Heart left ventricle (tissue), 16 donors: ENCODE measurements around the gene PTPRN2. TPM values are rescaled to one million over a fixed set of nuclear protein-coding genes. Genes with fewer than 3 reads are reported as not detected.
A peak's percentile ranks its signal among the peaks of the same experiment; 100 is the strongest.

ENCODE experiments used
- ATAC-seq, 4 donors: fragments of 200-7000 bp; cut with Tn5 transposase; one replicate each; pipeline ENCODE4 v1.9.1; 2020 to 2022; ENCODE audit warnings: moderate library complexity in 4 of 4, mild to moderate bottlenecking in 3 of 4, moderate number of reproducible peaks in 1 of 4
- DNase-seq, 5 donors: peaks; one replicate each; pipeline ENCODE4 v3.0.0-alpha.2; 2020
- H3K27ac ChIP-seq, 12 donors: fragments of 200-600 bp; sonication (generic) in 4 of 12; one replicate each; pipeline versions ENCODE4 v1.5.0 to v1.8.0; 2016 to 2022; ENCODE audit warnings: mild to moderate bottlenecking in 2 of 12
- H3K27me3 ChIP-seq, 9 donors: fragments of 200-600 bp; sonication (generic) in 2 of 9; one replicate each; pipeline versions ENCODE4 v1.5.1 to v1.8.0; 2016 to 2022; ENCODE audit warnings: mild to moderate bottlenecking in 3 of 9
- H3K36me3 ChIP-seq, 9 donors: fragments of 200-600 bp; sonication (generic) in 2 of 9; one replicate each; pipeline versions ENCODE4 v1.5.0 to v1.8.0; 2018 to 2022; ENCODE audit warnings: mild to moderate bottlenecking in 2 of 9
- H3K4me1 ChIP-seq, 12 donors: fragments of 200-600 bp; sonication (generic) in 4 of 12; one replicate each; pipeline versions ENCODE4 v1.5.0 to v1.8.0; 2016 to 2022; ENCODE audit warnings: mild to moderate bottlenecking in 3 of 12
- H3K4me3 ChIP-seq, 12 donors: fragments of 200-600 bp; sonication (generic) in 4 of 12; one replicate each; pipeline versions ENCODE4 v1.5.0 to v1.8.0; 2017 to 2022; ENCODE audit warnings: mild to moderate bottlenecking in 9 of 12, moderate library complexity in 4 of 12
- H3K9me3 ChIP-seq, 12 donors: fragments of 200-600 bp; sonication (generic) in 4 of 12; one replicate each; pipeline versions ENCODE4 v1.5.0 to v1.8.0; 2016 to 2022; ENCODE audit warnings: mild to moderate bottlenecking in 1 of 12
- CTCF ChIP-seq, 12 donors: fragments of 200-600 bp; sonication (generic) in 4 of 12; IDR thresholded peaks; one replicate each; pipeline versions ENCODE4 v1.5.0 to v1.8.0; 2018 to 2022; ENCODE audit warnings: antibody characterized with exemption in 12 of 12, mild to moderate bottlenecking in 5 of 12
- POLR2A ChIP-seq, 2 donors: fragments of 450-650 bp; IDR thresholded peaks; one replicate each; pipeline ENCODE4 v1.6.1; 2017; ENCODE audit warnings: antibody characterized with exemption in 2 of 2, mild to moderate bottlenecking in 2 of 2, moderate library complexity in 2 of 2
- WGBS, 4 donors: extraction: QIAGEN DNeasy Blood & Tissue Kit in 2 of 4; methylation state at CpG; one replicate each; pipeline versions ENCODE4 v1.1.5 to v1.1.7; 2013 to 2018; 5-methylcytosine and 5-hydroxymethylcytosine counted together
- intact Hi-C, 10 donors: fragments of 100-400 bp; cut with DNase I; formaldehyde crosslinking; loops; one replicate each; pipeline versions ENCODE4 v1.11.1 to v1.14.2; 2022
- polyA plus RNA-seq, 2 donors: library from polyadenylated mRNA; stranded (reverse); fragments of 200-250 nt; gene quantifications; one replicate each; pipeline ENCODE4 v1.2.3, GENCODE V29; 2013
- total RNA-seq, 9 donors: library from RNA; depleted of rRNA in 2 of 9; stranded (reverse); fragments of >200 nt in 2 of 9; fragmentation: NEBNext Ultra II Directional in 3 of 9; extraction: Animal tissue kit (Norgen Biotek cat#: 25700) in 3 of 9; gene quantifications; one replicate each; pipeline versions ENCODE4 v1.1.0 to v1.2.4, GENCODE V29; 2016 to 2023
- donor health status: ischemic (EF 13 %, LVEDD 7.1; RV severe dilation, severe dysfunction).
- donor health status: healthy with polysubstance abuse.
- donor health status: DM: no; HTN: yes; CAD: no.
- donor health status: DM: no; HTN: no; CAD: no.
- donor health status: ischemic (EF 25% LVEDD 6.9; RV normal size, moderate dysfunction).
- donor health status: ischemic (EF 25% LVEDD 5.7; RV mildly dilated, moderate dysfunction).
- donor health status: healthy.
- donor health status: DM: yes; HTN: yes; CAD: no.
- donor health status: ischemic (EF 35%, LVEDD 5.7; RV mildly dilated, moderate dysfunction).
- donor health status: nonischemic (EF 11% LVEDD 7.7; RV severe dilation, severe dysfunction).
- donor health status: DM: yes; HTN: yes; CAD: no.
- donor health status: PGD.
- donor health status: ischemic (EF 29% LVEDD 5.4; RV normal size, mild dysfunction).
- donor health status: nonischemic (EF 23%, LVEDD 6.1; RV moderate dilation, normal function).

Gene PTPRN2
- total and polyA plus RNA-seq, 11 donors: 0.61 to 2.3 (median 1.3) TPM

- TF ChIP-seq CTCF (IDR thresholded peaks at IDR 0.05) (no peak), POLR2A (IDR thresholded peaks at IDR 0.05) (no peak)
- 84 to 90% (median 89%) methylated on average over 20 of the region's 20 CpGs for WGBS, 4 donors
- Histone ChIP-seq H3K27ac (no peak overlapping the region), H3K4me3 (no peak overlapping the region), H3K4me1 (no peaks in the 10 kb centered on the region), H3K9me3 (no peaks in the 10 kb centered on the region), H3K36me3 (no peaks in the 10 kb centered on the region), H3K27me3 (no peaks in the 10 kb centered on the region)
- intact Hi-C loops: no loop called here
- ATAC-seq (no peak), DNase-seq (peak in 2 of 5 donors; percentile 8 to 49)
Measured at GRCh38 chr7:157559596-157560257, 1027.9 kb downstream of the PTPRN2 start.

- no peaks in the 10 kb centered on the region for H3K27me3 ChIP-seq
- peak in 1 of 4 donors; percentile 14 for ATAC-seq
Measured at GRCh38 chr7:157558875-157559595, 1028.6 kb downstream of the PTPRN2 start.

GRCh38 chr7:157558516-157558874, 1029.1 kb downstream of the PTPRN2 start:
- no peak for TF ChIP-seq CTCF (IDR thresholded peaks at IDR 0.05)
- TF ChIP-seq POLR2A (IDR thresholded peaks at IDR 0.05): no peak
- Histone ChIP-seq H3K4me1 (no peaks in the 10 kb centered on the region), H3K9me3 (no peaks in the 10 kb centered on the region), H3K4me3 (no peak overlapping the region), H3K27me3 (no peaks in the 10 kb centered on the region), H3K36me3 (no peaks in the 10 kb centered on the region), H3K27ac (no peak overlapping the region)
- DNase-seq: peak in 2 of 5 donors; percentile 13 to 44
- WGBS, 4 donors: 56 to 86% (median 73%) methylated on average over 1 to 9 of the region's 9 CpGs
- intact Hi-C loops: no loop called here
- no peak for ATAC-seq

More at GRCh38 chr7:157558875-157559595, 1028.6 kb downstream of the PTPRN2 start:
- no peak for TF ChIP-seq CTCF (IDR thresholded peaks at IDR 0.05)
- no peak for TF ChIP-seq POLR2A (IDR thresholded peaks at IDR 0.05)
- intact Hi-C loops: no loop called here
- no peaks in the 10 kb centered on the region for H3K9me3 ChIP-seq
- H3K36me3 ChIP-seq: no peaks in the 10 kb centered on the region
- peak in 2 of 5 donors; percentile 11 to 46 for DNase-seq
- 77 to 84% (median 80%) methylated on average over 14 to 27 of the region's 27 CpGs for WGBS, 4 donors
- no peak overlapping the region for H3K27ac ChIP-seq
- H3K4me1 ChIP-seq: no peaks in the 10 kb centered on the region
- no peak overlapping the region for H3K4me3 ChIP-seq

GRCh38 chr7:157558061-157558460, 1029.6 kb downstream of the PTPRN2 start:
- Histone ChIP-seq H3K4me1 (no peaks in the 10 kb centered on the region), H3K9me3 (no peaks in the 10 kb centered on the region), H3K27ac (no peak overlapping the region), H3K27me3 (no peaks in the 10 kb centered on the region), H3K4me3 (no peak overlapping the region), H3K36me3 (no peaks in the 10 kb centered on the region)
- 93 to 97% (median 94%) methylated on average over 16 to 17 of the region's 17 CpGs for WGBS, 4 donors
- no peak for TF ChIP-seq CTCF (IDR thresholded peaks at IDR 0.05)
- TF ChIP-seq POLR2A (IDR thresholded peaks at IDR 0.05): no peak
- DNase-seq (peak in 2 of 5 donors; percentile 8 to 38), ATAC-seq (no peak)
- intact Hi-C loops: no loop called here
